Astrocyte (in vitro differentiated cells and primary cell): ENCODE results near the gene PHAX.

Experiments used
- EZH2 ChIP-seq: IDR thresholded peaks from 2 replicates; pipeline ENCODE4 v1.6.1; 2012; ENCODE audit warnings: mild to moderate bottlenecking, low read length, inconsistent platforms; ENCODE audit not compliant: insufficient read depth
- TF ChIP-seq, protein P1 (sequence below): IDR thresholded peaks from 2 replicates; pipeline ENCODE4 v1.5.1; 2011; ENCODE audit warnings: low read depth, mild to moderate bottlenecking, inconsistent platforms, low read length, moderate library complexity; ENCODE audit not compliant: insufficient read depth

- TF ChIP-seq, protein P1, sequence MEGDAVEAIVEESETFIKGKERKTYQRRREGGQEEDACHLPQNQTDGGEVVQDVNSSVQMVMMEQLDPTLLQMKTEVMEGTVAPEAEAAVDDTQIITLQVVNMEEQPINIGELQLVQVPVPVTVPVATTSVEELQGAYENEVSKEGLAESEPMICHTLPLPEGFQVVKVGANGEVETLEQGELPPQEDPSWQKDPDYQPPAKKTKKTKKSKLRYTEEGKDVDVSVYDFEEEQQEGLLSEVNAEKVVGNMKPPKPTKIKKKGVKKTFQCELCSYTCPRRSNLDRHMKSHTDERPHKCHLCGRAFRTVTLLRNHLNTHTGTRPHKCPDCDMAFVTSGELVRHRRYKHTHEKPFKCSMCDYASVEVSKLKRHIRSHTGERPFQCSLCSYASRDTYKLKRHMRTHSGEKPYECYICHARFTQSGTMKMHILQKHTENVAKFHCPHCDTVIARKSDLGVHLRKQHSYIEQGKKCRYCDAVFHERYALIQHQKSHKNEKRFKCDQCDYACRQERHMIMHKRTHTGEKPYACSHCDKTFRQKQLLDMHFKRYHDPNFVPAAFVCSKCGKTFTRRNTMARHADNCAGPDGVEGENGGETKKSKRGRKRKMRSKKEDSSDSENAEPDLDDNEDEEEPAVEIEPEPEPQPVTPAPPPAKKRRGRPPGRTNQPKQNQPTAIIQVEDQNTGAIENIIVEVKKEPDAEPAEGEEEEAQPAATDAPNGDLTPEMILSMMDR = no peak
- TF ChIP-seq EZH2 = no peak
These were observed 31.2 kb downstream of the PHAX start for GRCh38 chr5:126631920-126632319.
